HG02970 (cell line): ENCODE results near the gene FADS2.
"Not testable (repeated sequence)": the region's sequence is repeated elsewhere in the genome, so short reads cannot be mapped to it uniquely, and the experiment has no call there.

Source experiments
- ATAC-seq: cut with Tn5 transposase; IDR thresholded peaks from one replicate; pipeline ENCODE4 v1.9.1; 2021; ENCODE audit warnings: mild to moderate bottlenecking, moderate library complexity, moderate number of reproducible peaks; ENCODE audit not compliant: unreplicated experiment, low FRiP score

The FADS2 gene

DNA sequence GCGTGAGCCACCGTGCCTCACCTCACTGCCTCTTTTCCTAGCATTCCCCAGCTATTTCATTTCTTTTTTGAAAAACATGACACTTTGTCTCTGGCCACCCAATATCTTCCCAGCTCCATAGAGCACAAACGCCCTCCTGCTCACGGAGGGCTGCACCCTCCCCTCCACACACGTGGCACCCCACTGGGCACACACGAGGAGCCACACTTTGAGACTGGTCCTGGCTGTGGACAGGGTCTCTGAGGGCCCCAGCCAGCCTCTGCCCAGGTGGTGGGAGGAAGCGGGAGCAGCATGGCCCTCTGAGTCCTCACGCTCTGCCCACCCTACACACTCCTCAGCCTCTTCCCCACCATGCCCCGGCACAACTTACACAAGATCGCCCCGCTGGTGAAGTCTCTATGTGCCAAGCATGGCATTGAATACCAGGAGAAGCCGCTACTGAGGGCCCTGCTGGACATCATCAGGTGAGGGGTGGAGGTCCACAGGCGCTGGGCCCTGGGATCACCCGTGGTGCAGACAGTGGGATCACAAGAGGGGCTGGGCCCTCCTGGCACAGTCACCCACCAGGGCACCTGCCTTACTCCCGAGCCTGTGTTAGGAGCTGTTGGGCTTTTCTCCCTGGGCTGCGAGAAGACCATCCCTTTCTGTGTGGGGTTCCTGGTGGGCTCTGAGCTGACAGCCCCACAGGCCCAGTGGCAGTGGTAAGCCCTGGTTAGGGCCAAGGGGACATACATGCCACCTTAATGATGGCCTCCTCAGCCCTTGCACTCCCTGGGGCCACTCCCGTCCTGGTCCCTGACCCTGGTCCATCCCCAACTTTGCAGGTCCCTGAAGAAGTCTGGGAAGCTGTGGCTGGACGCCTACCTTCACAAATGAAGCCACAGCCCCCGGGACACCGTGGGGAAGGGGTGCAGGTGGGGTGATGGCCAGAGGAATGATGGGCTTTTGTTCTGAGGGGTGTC lies 37.0 kb downstream of the FADS2 start:
- ATAC-seq, result no peak

GRCh38 chr11:61866231-61866957 lies 38.3 kb downstream of the FADS2 start:
- no peak for ATAC-seq

- no peak for ATAC-seq
These were observed 38.9 kb downstream of the FADS2 start for GRCh38 chr11:61866958-61867343.

- no peak for ATAC-seq
These were observed 40.7 kb downstream of the FADS2 start for GRCh38 chr11:61868571-61869428.

DNA sequence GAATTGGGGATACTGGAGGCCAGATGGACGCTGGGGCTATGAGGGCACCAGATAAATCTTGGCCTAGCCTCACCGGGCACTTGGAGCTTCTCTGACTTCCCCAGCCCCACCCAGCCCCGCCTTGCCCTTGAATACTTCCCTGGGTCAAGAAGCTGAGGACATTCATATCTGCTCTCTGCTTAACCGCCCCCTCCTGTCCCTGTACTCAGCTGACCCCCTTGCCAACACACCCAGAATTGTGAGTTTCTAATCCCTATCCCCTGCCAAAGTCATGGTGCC lies 41.3 kb downstream of the FADS2 start:
- no peak for ATAC-seq

GRCh38 chr11:61869708-61870451 lies 41.8 kb downstream of the FADS2 start:
- no peak for ATAC-seq

GRCh38 chr11:61870541-61871031 lies 42.5 kb downstream of the FADS2 start:
- ATAC-seq, result no peak

GRCh38 chr11:61871158-61871597 lies 43.1 kb downstream of the FADS2 start:
- no peak for ATAC-seq

DNA sequence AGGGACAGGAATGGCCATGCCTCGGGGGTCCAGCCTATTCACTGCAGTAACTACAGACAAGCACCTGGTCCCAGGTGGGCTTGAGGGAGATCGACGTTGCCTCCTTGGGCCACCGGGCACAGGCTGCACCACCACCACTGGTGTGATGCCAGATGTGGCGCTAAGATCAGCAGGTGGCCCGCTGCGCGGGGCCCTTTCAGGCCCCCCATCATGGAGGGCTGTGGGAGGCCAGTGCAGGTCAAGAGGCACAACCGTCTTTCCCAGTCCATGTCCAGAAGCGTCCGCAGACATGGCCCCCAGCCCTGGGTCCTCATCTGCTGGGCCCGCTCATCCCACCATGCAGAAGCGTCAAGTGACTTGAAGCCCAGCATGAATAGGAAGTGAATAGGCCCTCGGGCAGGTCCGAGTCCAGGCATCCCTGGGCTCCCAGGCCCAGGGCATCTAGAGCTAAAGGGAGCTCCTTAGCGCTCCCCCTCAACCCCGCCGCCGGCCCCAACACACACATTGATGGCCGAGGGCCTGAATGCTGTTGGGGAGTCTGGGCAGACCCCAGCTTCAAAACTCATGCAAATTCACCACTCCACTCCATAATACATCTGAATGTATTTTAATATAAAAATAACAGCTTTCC lies 45.0 kb downstream of the FADS2 start:
- ATAC-seq, result no peak

- ATAC-seq, result no peak
These were observed 45.7 kb downstream of the FADS2 start for GRCh38 chr11:61873588-61874376.

DNA sequence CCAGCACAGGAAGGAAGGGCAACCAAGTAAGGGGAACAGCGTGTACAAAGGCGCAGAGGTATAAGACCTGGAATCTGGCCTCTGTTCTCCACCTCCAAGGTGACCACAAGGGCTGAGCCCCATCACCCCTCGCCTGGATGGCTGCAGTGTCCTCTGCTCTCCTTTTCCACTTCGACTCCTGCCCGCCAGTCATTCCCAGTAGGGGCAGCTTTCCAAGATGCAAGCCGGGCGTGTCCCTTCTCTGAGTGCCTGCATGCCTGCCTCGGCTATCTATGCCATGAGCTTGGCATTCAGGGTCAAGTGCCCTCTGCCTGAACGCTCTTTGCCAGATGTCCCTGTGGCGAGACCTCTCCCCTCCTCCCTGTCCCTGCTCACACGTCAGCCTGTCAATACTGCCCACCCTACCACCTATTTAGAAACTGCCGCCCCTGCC lies 46.3 kb downstream of the FADS2 start:
- no peak for ATAC-seq

GRCh38 chr11:61874853-61875252 lies 46.8 kb downstream of the FADS2 start:
- ATAC-seq, result no peak

- ATAC-seq, result no peak
These were observed 47.6 kb downstream of the FADS2 start for GRCh38 chr11:61875698-61876097.

- no peak for ATAC-seq
These were observed 51.1 kb downstream of the FADS2 start for GRCh38 chr11:61879152-61879551.

DNA sequence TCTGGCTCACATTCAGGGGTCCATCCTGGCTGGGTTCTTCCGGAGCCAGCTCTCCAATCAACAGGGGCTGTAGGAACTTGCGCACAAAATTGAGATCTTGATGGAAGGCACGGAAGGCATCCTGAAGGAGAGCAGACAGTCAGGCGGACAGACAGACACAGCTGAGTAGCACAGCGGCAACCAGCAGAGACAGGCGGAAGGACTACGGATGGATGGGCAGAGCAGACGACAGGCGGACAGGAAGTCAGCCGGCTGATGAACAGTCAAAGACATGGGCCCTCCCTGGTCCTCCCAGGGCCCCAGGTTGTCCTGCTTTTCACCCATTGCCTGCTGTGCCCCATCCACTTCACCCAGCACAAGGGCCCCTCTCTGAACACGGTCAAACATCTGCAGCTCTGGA lies 51.9 kb downstream of the FADS2 start:
- ATAC-seq, result no peak

DNA sequence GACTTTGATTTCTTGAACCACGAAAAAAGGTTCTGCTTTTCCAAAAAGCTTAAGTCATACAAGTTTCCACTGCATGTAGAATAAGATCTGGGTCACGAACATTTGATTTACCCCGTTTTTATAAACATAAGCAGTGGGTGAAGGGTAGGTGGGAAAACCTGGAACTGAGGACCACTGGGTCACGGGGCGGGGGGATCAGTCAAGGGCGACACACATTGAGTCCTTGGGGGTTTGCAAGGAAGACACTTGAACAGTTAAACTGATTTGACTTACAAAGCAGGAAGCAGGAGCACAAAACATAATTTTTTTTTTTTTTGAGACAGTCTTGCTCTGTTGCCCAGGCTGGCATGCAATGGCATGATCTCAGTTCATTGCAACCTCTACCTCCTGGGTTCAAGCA lies 52.4 kb downstream of the FADS2 start:
- ATAC-seq, result no peak

DNA sequence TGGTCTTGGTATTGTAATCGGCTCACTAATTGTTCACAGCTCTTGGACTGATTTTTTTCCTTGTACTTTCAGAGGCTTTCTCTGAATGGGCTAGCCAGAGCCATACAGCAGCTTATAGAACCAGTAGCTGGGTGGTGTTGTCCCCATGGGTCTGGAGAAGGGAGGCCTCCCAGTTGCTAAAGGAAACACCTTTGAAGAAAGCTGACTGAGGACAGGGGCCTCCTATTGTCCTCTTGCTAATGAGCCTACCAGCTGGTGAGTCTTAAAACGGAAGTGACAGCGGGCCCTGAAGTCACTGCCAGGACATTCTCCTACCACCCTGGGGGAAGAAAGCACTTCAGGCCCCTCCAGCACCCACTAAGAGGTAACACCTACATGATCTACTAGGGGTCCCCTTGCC lies 53.3 kb downstream of the FADS2 start:
- ATAC-seq, result no peak

- ATAC-seq, result not testable (repeated sequence)
These were observed 54.2 kb downstream of the FADS2 start for GRCh38 chr11:61882267-61882666.

- no peak for ATAC-seq
These were observed 54.8 kb downstream of the FADS2 start for GRCh38 chr11:61882879-61883278.
